HG02798 (cell line): ENCODE data around the gene GPR26.

Experiments
- ATAC-seq: cut with Tn5 transposase; IDR thresholded peaks from one replicate; pipeline ENCODE4 v1.9.1; 2021; ENCODE audit warnings: mild to moderate bottlenecking; ENCODE audit not compliant: unreplicated experiment, poor library complexity

The GPR26 gene, protein sequence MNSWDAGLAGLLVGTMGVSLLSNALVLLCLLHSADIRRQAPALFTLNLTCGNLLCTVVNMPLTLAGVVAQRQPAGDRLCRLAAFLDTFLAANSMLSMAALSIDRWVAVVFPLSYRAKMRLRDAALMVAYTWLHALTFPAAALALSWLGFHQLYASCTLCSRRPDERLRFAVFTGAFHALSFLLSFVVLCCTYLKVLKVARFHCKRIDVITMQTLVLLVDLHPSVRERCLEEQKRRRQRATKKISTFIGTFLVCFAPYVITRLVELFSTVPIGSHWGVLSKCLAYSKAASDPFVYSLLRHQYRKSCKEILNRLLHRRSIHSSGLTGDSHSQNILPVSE

DNA sequence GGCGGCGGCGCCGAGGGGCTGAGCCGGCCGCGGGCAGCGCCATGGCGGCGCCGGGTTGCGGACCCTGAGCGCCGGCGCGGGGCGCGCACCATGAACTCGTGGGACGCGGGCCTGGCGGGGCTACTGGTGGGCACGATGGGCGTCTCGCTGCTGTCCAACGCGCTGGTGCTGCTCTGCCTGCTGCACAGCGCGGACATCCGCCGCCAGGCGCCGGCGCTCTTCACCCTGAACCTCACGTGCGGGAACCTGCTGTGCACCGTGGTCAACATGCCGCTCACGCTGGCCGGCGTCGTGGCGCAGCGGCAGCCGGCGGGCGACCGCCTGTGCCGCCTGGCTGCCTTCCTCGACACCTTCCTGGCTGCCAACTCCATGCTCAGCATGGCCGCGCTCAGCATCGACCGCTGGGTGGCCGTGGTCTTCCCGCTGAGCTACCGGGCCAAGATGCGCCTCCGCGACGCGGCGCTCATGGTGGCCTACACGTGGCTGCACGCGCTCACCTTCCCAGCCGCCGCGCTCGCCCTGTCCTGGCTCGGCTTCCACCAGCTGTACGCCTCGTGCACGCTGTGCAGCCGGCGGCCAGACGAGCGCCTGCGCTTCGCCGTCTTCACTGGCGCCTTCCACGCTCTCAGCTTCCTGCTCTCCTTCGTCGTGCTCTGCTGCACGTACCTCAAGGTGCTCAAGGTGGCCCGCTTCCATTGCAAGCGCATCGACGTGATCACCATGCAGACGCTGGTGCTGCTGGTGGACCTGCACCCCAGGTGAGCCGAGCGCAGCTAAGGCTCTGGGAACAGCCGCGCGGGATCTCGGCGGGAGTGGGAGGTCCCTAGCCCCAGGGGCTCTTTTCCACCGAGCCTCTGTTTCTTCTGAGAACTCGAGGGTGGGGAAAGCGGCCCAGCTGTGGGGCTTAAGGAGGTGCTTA lies at the start of gene GPR26:
GPR26 (plus strand) TSS at position 38 of the 919 bp plus-strand sequence; CDS start at position 91, 53 bp downstream.
- ATAC-seq = no peak

DNA sequence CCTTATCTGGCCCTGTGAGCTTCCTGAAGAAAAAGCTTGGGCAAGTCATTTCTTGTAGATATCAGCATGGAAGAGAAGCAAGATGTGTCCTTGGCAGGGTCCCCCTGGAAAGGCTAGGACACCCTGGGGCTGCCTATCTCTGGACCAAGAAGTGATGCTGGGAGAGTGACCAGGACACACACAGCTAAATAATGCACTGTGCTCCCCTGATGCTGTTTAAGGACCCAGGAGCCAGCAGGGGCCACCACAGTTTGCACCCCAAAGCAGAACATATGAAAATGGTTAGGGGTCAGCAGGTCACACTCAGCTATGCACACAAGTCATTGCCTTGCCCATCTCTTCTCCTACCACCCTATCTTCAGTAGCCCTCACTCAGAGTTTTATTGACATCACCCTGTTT lies 47.9 kb upstream of the GPR26 start:
- ATAC-seq = no peak

DNA sequence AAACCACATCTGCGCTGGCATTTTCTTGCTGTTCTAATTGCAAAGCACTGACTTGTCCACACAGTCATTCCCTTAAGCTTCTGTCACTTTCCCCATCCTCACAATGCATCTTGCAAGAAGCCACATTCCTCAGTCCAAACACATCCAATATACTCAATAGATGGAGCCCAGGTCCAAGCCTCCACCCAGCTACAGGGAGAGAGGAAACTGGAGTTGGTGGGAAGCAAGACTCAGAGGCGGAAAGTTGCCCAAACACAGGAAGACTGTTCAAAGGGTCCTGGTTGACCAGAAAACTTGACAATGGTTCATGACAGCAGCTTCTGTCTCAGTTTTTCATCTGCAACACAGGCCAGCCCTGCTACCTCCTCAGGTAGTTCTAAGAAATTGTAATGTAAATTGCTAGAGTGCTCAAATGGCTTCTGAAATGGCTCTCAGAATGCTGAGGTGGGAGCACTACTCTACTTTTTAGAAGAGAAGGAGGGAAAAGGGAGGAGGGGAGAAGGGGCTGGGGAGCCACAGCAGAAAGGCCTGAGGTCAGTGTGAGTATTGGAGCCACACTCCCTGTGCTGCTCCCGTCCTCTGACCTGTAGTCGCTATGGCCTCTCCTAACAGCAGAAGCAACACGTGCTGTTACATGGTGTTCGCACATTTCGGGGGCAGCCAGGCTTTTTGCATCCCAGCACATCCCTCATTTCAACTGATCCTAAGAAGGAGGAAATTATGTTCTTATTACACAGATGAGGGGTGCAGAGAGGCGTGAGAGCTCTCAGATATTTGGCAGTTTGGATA lies 46.9 kb upstream of the GPR26 start:
- ATAC-seq = no peak

DNA sequence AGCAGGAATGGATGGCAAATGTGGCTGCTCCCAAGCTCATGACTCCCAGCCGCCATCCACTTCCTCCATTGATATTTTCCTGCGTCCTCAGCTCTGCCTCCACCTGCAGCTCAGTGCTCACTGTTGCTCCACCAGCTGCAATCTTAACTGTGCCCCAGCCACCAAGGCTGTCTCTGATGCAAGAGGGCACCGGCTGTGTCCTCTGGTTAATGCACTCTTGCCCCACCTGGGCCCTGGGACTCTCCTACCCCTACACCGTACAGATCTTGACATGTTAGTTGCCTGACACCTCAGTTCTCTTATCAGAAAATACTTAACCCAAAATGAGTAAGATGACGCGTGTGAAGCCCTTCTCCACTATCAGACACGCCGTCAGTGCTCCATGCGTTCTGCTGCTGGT lies 45.5 kb upstream of the GPR26 start:
- no peak for ATAC-seq

DNA sequence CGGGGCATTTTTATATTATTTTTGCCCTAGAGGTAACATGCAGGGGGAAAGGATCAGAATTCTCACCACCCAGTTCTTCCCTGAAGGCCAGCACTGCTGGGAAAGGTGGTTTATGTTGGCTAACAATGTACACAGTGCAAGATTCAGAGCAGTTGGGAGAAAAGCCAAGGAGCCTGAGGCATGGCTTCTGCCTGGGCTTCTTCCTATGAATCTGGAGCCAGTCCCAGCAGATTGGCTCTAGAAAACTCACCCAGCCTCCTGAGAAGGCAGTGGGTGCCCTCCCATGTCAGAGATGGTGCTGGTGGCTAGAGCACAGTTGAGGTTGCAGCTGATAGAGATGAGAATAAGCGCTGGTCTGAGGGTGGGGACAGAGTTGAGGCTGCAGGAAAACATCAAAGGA lies 44.7 kb upstream of the GPR26 start:
- no peak for ATAC-seq

DNA sequence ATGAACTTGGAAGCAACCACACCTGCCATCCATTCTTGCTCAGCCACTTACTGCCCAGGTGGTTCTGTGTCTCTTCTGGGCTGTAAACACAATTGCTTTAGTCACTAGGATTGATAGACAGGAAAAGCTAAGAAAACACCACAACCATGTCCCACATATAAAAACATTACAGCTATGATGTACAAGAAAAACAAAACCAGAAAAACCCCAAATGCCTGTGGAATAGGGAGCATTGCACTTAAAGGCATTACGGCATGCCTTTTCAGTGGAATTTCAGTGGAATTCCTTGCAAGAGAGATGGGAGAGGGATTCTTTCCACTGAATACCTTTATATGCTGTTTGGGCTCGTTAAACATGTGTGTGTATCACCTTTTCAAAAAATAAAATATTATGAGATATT lies 44.2 kb upstream of the GPR26 start:
- ATAC-seq = no peak

DNA sequence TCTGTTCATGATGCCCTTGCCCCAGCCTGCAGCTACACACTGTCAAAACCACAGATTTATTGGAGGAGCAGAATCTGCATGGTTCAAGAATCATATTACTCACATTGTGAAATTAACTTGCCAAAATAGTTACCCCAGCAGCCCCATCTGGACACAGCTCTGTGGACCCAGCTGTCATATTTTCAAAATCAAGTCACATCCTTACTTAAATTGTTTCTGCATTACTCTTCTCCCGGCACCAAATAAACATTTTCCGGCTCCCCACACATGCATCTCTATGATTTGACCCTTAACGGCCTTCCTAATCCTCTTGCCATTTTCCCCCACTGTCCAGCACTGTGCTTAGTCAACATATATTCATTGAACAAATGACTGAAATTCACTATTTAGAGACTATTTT lies 43.8 kb upstream of the GPR26 start:
- ATAC-seq = no peak

DNA sequence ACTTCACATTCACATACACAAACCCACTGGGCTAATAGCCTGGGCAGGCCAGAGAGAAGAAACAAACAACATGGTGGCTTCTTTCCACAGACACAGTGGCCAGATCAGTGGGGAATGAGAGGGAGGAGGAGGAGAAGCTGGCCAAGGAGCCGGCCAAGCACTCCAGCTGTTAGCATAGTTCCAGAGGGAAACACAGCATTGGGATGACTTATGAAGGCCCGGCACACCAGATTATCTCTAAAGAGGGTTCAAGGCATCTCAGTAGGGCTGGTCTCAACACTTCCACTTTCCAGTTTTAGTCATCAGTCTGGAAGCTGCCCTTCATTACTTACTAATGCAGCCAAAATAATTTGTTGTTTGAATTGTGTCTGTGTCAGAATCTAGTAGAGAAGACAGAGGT lies 42.1 kb upstream of the GPR26 start:
- no peak for ATAC-seq

DNA sequence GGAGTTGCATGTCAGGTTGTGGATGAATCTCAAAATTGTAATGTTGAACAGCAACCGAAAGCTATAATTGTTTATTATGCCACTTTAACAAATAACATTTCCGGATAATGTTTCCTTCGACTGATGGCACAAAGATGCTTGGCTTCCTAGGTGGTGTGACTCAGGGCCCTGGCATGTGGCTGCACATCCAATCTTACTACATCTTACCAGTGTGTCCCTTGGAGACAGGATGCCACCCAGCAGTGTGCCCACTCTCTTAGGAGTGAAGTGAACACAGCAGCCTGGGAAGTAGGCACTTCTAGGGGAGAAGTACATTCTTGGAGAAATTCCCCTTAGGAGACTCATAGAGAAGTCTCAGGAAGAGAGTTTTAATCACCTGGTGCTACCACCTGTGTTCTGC lies 33.0 kb upstream of the GPR26 start:
- ATAC-seq = no peak

DNA sequence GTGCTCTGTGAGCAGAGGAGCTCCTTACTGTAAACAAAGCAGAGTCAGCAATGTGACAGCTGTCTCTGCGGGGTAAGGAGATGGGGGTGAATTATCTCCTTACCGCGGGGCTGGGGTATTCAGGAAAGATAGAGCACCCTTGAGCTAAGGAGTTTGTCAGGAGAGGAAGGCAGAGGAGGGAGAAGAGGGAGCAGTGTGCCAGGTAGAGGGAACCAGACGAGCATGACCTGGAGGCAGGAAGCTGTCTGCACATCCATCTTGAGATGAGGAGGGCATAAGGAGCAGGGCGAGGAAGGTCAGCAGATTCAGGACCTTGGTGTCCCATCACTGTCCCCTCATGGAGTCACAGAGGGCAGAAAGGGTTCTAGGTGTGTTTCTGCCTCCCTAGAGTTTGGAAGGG lies 32.5 kb upstream of the GPR26 start:
- ATAC-seq = no peak

DNA sequence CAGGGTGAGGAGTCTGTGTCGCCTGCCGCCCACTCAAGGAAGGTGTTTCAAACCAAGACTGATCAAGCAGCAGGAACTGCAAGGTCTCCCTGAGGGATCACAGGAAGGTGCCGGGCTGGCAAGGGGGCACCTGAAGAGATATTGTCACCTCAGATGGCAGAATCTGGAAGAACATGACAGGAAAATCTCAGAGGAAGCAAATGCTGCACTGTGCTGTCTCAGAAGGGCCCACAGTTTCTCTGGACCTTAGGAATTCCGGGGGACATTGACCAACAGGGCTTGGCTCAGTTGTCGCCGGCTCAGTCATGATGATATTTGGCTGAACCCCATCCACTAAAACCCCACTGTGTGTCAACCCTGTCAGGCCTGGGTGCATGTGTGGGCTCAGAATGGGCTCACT lies 31.9 kb upstream of the GPR26 start:
- ATAC-seq = no peak

DNA sequence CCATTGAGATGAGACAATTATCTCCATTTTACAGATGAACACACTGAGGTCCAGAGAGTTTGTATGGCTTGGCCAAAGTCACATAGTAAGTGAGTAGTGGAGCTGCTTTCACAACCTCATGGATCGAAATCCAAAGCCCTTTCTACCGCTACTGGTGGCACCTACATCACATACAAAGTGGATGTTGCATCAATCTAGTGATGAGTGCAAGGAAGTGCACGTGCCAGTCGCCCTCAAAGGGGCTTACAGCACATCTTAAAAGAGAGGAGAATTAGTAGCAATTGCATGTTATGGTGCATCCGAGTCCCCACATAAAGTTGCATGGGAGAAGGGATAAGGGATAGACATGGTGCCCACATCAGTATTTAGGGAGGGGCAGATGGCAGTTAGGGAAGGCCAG lies 31.0 kb upstream of the GPR26 start:
- ATAC-seq = no peak

DNA sequence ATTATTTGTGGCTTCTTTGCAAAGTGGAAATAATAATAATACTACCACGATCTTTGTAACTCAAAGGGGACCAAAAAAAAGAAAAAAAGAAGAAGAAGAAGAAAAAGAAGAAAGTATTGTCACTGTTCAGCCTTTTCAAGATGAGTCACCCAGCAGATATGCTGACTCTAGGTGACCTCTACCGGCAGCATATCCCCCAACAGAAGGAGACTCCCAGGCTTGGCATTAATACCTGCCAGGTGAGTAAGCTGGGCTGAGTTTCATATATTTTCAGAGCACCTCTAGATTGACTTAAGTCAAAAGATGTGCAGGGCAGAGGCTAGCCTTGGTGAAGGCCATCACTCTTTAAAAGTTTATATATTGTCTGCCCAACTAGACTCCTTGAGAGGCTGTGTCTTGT lies 30.4 kb upstream of the GPR26 start:
- ATAC-seq = no peak

DNA sequence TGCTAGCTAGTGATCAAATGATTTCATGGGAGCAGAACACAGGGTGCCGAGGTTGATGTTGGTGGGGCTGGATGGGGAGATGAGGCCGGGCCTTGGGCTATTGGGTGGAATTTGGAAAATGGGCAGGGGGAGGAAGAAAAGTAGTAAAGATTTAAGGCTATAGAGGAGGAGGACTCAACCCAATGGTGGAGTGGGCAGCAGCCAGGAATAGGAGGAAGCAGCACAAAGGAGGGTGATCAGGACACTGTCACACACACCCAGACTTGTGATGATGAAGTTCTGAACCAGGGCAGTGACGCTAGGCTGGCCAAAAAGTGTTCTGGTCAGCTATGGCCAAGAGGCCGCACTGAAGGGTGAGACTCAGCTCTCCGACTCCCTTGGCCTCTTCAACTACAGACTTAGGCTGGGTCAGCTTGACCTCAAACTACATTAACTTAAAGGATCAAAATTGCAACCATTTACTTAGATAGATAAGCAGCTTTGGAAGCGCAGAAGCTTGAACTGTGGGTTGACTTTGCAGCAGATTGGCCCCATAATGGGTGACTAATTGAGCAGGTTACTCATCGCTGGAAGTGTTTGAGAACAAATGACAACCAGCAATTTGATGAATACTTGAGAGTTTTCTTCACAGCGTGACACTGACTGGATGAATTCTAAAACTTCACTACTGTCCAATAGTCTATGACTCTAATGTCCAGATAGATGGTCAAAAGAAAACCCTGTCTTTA lies 29.4 kb upstream of the GPR26 start:
- no peak for ATAC-seq

DNA sequence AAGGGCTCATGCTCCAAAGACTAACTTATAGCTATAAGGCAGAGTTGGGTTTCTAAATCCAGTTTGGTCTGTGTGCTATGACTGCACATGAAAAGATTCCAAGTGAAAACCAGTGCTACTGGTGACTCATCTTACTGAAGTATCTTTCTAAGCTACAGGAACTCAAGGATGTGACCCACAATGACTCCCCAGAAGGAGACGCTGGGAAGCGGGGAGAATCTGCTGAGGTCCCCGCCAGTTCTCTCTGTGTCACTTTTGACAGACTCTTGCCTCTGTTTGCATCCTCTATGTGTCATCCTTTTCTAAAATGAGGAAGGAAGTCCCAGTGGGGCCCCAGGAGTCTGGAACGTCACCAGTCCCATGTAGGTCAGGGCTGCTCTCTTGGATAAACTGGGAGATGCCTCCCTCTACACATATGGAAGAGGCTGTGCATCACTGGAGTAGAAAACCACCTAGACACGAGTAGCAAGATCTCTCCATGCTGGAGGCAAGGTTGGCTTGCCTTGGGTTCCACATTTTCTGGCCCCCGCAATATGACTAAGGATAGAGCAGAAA lies 28.8 kb upstream of the GPR26 start:
- ATAC-seq = no peak

DNA sequence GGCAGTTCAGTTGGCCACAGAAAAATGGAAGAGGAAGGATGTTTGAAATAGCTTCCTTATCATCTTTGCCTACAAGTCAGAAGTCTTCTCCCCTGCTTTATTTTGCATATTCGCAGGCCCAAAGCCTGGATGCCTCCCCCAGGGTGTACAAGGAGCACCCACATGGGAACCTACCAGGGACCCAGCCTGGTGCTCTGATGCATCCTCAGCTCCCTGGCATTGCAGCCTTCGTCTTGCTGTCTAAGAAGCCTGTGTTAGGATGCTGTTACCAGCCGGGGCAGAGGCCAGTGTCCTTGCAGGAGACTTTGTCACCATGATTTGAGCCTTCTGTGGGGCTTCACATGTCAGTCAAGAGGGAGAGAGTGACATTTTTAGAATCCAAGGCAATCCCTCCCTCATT lies 27.0 kb upstream of the GPR26 start:
- ATAC-seq = no peak

DNA sequence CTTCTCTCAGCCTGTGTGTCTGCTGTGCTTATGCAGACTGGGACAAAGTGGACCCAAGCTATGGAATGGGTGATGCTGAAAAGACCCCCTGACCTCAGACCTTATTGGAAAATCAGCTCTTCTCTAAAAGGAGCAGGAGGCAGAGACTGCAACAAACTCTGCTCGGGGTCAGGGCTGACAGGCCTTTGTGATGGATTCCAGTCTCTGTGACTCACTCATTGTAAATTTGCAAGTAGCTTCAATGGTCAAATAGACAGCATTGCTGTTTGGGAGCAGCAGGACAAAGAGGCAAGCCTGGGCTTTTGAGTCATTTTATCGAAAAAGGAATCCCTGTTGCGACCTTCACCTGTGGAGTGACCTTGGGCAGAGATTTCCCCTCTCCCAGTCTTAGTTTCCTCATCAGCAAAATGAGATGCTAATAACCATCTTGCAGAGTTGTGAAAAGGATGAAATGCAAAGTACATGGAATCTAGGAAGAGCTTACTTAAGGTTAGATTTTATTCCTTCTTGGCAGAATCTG lies 26.1 kb upstream of the GPR26 start:
- ATAC-seq = no peak

DNA sequence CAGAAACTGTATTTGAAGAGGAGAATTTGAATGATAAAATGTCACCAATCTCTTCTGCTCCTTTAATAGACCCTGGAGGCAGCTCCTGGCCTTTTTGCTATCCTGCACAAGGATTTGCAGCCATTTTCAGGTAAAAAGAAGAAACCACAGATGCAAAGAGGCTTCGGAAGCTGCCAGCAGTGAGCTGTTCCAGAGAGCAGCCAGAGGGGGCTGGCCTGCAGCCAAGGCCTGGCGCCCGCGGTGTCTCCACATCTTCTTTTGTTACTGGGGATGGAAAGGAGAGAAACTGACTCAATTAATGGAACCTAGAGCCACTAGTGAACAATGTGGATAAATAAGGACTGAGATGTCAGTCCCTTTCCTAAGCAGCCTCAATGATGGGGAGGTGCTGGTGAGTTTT lies 23.9 kb upstream of the GPR26 start:
- no peak for ATAC-seq

DNA sequence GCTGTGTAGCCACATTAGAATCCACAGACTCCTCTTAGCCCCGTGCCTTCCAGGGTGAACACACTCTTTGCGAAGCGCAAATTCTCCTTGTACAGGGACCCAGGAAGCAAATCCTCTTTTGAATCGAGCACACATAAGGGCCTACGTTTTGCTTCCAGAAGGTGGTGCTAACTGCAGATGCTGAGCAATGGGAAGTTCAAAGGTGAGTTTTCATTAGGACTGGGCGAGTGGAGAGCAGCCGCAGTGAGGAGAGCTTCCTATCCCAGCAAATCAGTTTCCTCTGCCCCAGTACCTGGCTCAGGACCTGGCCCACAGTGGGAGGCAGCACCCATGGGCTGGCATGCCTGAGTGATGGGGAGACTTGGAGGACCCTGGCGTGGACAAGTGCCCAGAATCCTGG lies 23.5 kb upstream of the GPR26 start:
- no peak for ATAC-seq

DNA sequence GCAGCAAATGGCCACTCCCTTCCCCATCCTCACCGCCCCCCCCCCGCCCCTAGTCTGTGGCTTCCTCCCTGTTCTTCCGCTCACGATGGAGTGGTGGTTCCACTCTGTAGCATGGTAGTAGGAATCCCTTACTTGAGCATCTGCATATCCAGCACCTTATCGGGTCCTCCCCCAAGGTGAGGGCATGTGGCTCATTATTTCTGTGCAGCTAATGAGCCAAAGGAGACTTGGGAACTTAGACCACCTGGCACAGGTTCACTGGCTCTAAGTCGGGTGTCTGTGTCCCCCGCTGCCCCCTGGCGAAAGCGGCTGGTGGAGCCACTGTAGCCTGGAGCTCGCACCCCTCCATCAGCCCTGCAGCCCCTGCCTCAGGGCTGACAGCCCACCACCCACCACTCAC lies 22.8 kb upstream of the GPR26 start:
- ATAC-seq = no peak
